ENCODE results near the gene MKNK2. TPM values are rescaled to one million over a fixed set of nuclear protein-coding genes. Genes with fewer than 3 reads are reported as not detected.

MKNK2 gene
- total RNA-seq, 1 experiment from 2014 or later = 96.8 TPM

DNA sequence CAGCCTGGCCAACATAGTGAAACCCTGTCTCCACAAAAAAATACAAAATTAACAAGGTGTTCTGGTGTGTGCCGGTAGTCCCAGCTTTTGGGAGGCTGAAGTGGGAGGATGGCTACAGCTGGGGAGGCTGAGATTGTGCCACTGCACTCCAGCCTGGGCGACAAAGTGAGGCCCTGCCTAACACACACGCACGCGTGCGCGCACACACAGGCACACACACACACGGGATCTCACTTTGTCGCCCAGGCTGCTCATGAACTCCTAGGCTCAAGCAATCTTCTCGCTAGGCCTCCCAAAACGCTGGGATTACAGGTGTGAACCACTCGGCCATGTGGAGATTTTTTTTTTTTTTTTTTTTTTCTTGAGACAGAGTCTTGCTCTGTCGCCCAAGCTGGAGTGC lies 32.3 kb downstream of the MKNK2 start:
- no peak for DNase-seq
- Histone ChIP-seq H3F3A (ENCODE audit: low read length, unreplicated experiment) (no peaks in the 10 kb centered on the region), H3K4me1 (ENCODE audit: insufficient read depth, low read length) (peaks cover 3% of the 10 kb centered on the region; the same call in 1 of the 2 replicates), H3K27ac (ENCODE audit: low read length) (no peak overlapping the region), H3K4me3 (ENCODE audit: low read length) (no peak overlapping the region), H4K20me1 (ENCODE audit: low read length) (no peaks in the 10 kb centered on the region), H3K79me2 (ENCODE audit: low read length) (peaks cover 14% of the 10 kb centered on the region), H3K27me3 (ENCODE audit: low read length) (no peaks in the 10 kb centered on the region), H3K4me2 (ENCODE audit: low read length) (no peak overlapping the region), H3K9me2 (replicated peaks; ENCODE audit: low read length) (no peaks in the 10 kb centered on the region), H3K9ac (ENCODE audit: low read length) (no peak overlapping the region), H3K9me3 (ENCODE audit: low read length) (no peaks in the 10 kb centered on the region), H3K36me3 (ENCODE audit: low read depth, low read length) (no peaks in the 10 kb centered on the region), H2AFZ (ENCODE audit: low read length) (no peak overlapping the region)
- TF ChIP-seq, protein P1, sequence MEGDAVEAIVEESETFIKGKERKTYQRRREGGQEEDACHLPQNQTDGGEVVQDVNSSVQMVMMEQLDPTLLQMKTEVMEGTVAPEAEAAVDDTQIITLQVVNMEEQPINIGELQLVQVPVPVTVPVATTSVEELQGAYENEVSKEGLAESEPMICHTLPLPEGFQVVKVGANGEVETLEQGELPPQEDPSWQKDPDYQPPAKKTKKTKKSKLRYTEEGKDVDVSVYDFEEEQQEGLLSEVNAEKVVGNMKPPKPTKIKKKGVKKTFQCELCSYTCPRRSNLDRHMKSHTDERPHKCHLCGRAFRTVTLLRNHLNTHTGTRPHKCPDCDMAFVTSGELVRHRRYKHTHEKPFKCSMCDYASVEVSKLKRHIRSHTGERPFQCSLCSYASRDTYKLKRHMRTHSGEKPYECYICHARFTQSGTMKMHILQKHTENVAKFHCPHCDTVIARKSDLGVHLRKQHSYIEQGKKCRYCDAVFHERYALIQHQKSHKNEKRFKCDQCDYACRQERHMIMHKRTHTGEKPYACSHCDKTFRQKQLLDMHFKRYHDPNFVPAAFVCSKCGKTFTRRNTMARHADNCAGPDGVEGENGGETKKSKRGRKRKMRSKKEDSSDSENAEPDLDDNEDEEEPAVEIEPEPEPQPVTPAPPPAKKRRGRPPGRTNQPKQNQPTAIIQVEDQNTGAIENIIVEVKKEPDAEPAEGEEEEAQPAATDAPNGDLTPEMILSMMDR (conservative IDR thresholded peaks at IDR 0.05; ENCODE audit: low read depth, low read length) = no peak
- TF ChIP-seq EZH2 (IDR thresholded peaks at IDR 0.05; ENCODE audit: low read length, unreplicated experiment) = no peak
- no peak for TF ChIP-seq EZH2phosphoT487 (IDR thresholded peaks at IDR 0.05; ENCODE audit: borderline replicate concordance, low read length)
- ChIA-PET POLR2A (ENCODE audit: unreplicated experiment) (no interaction called here), CTCF (no interaction called here)
- ATAC-seq = no peak
- intact Hi-C loops (cut with micrococcal nuclease) = loop anchor here (1.0 kb wide), 1 partner anchor 51 kb away; no protein-coding TSS in a partner anchor
- BruUV-seq (replicated peaks) = no TSS peak

DNA sequence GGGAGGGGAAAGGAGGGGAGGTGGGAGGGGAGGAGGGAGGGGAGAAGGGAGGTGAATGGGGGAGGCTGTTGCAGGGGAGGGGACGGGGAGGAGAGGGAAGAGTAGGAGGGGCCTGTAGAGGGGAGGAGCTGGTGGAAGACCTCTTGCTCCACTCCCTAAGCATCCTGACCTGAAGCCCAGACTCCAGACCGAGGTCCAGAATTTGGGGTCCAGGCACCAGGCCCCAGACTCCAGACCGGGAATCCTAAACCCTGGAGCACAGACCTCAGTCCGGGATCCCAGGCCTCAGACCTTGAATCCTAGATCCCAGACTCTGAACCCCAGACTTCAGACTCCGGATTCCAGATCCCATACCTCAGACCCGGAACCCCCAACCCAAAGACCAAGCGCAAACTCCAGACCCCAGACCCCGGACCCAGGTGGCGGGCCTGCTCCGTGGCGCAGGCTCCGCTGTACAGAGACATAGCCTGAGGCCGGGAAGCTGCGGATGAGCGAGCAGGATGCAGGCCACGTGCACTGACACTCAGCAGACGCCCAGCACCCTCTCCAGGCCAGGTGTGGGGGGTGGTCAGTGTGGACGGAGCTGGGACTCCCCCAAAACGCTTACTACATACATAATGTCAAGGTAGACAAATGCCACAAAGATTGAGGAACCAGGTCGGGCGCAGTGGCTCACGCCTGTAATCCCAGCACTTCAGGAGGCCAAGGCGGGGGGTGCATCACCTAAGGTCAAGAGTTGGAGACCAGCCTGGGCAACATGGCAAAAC lies 34.8 kb downstream of the MKNK2 start:
- no peaks in the 10 kb centered on the region for H3K36me3 ChIP-seq (ENCODE audit: low read depth, low read length)
- H2AFZ ChIP-seq (ENCODE audit: low read length) = peak overlapping the region; percentile 45; the same call in 1 of the 2 replicates
- ATAC-seq (peak; percentile 72), DNase-seq (peak; percentile 62)
- no peaks in the 10 kb centered on the region for H3K9me2 ChIP-seq (replicated peaks; ENCODE audit: low read length)
- H3K4me3 ChIP-seq (ENCODE audit: low read length) = no peak overlapping the region
- POLR2A ChIA-PET (ENCODE audit: unreplicated experiment) = no interaction called here
- BruUV-seq (replicated peaks) = no TSS peak
- no peaks in the 10 kb centered on the region for H3F3A ChIP-seq (ENCODE audit: low read length, unreplicated experiment)
- CTCF ChIA-PET = no interaction called here
- no peaks in the 10 kb centered on the region for H3K9me3 ChIP-seq (ENCODE audit: low read length)
- H3K4me1 ChIP-seq (ENCODE audit: insufficient read depth, low read length) = peaks cover 3% of the 10 kb centered on the region; the same call in 1 of the 2 replicates
- H3K27me3 ChIP-seq (ENCODE audit: low read length) = no peaks in the 10 kb centered on the region
- no peak overlapping the region for H3K9ac ChIP-seq (ENCODE audit: low read length)
- H3K4me2 ChIP-seq (ENCODE audit: low read length) = 0 out of 2 replicates have a peak overlapping the region, but pooled peaks have one; percentile 21
- no peak overlapping the region for H3K27ac ChIP-seq (ENCODE audit: low read length)
- intact Hi-C loops (cut with micrococcal nuclease) = no loop called here
- peaks cover 33% of the 10 kb centered on the region for H3K79me2 ChIP-seq (ENCODE audit: low read length)
- no peak for TF ChIP-seq EZH2 (IDR thresholded peaks at IDR 0.05; ENCODE audit: low read length, unreplicated experiment)
- TF ChIP-seq, protein P1 (conservative IDR thresholded peaks at IDR 0.05; ENCODE audit: low read depth, low read length) = no peak
- TF ChIP-seq EZH2phosphoT487 (IDR thresholded peaks at IDR 0.05; ENCODE audit: borderline replicate concordance, low read length) = no peak
- no peaks in the 10 kb centered on the region for H4K20me1 ChIP-seq (ENCODE audit: low read length)

DNA sequence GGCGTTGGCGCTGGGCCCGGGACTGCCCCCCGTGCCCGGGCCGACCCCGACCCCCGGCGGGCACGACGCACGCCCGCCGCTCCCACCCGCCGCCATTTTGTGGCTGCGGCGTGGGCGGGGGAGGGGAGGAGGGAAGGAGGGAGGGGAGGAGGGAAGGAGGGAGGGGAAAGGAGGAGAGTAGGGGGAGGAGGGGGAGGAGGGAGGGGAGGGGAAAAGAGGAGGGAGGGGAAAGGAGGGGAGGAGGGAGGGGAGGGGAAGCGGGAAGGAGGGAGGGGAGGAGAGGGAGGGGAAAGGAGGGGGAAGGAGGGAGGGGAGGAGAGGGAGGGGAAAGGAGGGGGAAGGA lies 35.5 kb downstream of the MKNK2 start, which contains the start of gene BTBD2:
Gene BTBD2, minus strand, starts transcription at position 107 of the 343 bp plus-strand sequence. Its CDS starts 11 bp downstream, at position 96.
- Histone ChIP-seq H3K27ac (ENCODE audit: low read length) (no peak within 1 kb of the TSS), H3K27me3 (ENCODE audit: low read length) (no peaks in the 10 kb centered on the region), H3K36me3 (ENCODE audit: low read depth, low read length) (no peaks in the 10 kb centered on the region), H3K9ac (ENCODE audit: low read length) (peak within 1 kb of the TSS; percentile 75), H3K79me2 (ENCODE audit: low read length) (peaks cover 35% of the 10 kb centered on the region), H2AFZ (ENCODE audit: low read length) (peak within 1 kb of the TSS; percentile 45; the same call in 1 of the 2 replicates), H4K20me1 (ENCODE audit: low read length) (no peaks in the 10 kb centered on the region), H3K4me1 (ENCODE audit: insufficient read depth, low read length) (peaks cover 3% of the 10 kb centered on the region; the same call in 1 of the 2 replicates), H3K4me3 (ENCODE audit: low read length) (peak within 1 kb of the TSS; percentile 74), H3K9me2 (replicated peaks; ENCODE audit: low read length) (no peaks in the 10 kb centered on the region), H3K9me3 (ENCODE audit: low read length) (no peaks in the 10 kb centered on the region), H3F3A (ENCODE audit: low read length, unreplicated experiment) (no peaks in the 10 kb centered on the region), H3K4me2 (ENCODE audit: low read length) (peak within 1 kb of the TSS; percentile 83)
- no peak for ATAC-seq
- no TSS peak for BruUV-seq (replicated peaks)
- DNase-seq = peak; percentile 45
- intact Hi-C loops (cut with micrococcal nuclease) = no loop called here
- CTCF ChIA-PET = no interaction called here
- POLR2A ChIA-PET (ENCODE audit: unreplicated experiment) = no interaction called here
- no peak for TF ChIP-seq EZH2 (IDR thresholded peaks at IDR 0.05; ENCODE audit: low read length, unreplicated experiment)
- TF ChIP-seq, protein P1 (conservative IDR thresholded peaks at IDR 0.05; ENCODE audit: low read depth, low read length) = no peak
- TF ChIP-seq EZH2phosphoT487 (IDR thresholded peaks at IDR 0.05; ENCODE audit: borderline replicate concordance, low read length) = no peak
